Measurements from ENCODE around the gene KIRREL3.

Gene KIRREL3

DNA sequence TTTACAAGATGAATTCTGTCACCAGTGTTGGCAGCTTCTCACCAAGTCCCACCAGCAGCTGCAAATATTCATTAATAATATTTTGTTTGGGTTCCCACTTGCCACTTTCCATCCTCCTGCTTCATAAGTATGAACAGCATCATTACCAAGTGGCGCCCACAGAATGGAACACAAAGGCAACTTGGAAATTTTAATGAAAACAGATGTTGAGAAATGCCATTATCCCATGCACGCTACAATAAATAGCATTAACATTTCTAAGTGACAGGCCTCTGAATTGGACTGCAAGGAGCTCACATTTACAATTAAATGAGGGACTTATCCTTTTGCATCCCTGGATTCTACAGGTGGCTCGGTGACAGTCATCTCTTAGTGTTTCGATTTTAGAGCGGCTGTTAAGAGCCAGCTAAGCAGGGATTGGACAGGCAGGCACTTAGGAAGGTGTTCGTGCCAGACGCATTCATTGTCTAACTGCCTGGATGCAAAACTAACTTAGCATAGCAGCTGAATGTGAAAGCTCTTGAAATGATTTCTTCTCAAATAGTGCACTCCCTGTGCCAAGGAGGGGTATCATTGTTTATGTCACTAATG is 170.3 kb downstream of the KIRREL3 start:
- no peak for DNase-seq (ENCODE audit: low spot score)

DNA sequence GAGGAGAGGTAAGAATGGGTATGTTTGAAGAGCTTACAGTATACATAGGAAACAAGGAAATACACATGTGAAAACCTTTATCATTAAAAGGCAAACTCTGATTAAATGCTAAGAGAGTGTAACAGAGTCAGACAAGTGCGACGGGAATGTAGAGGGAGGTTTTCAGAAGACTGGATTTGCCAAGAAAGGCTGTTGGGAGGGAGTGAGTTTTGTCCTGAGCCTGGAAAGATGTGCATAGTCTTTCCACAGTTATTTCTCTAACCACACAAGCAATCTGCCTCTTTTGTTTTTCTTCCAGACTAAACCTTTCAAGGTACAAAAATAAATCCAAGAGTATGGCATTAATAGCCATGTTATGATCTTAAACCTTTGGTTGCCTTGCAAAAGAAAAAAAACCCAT is 170.9 kb downstream of the KIRREL3 start:
- no peak for DNase-seq (ENCODE audit: low spot score)

DNA sequence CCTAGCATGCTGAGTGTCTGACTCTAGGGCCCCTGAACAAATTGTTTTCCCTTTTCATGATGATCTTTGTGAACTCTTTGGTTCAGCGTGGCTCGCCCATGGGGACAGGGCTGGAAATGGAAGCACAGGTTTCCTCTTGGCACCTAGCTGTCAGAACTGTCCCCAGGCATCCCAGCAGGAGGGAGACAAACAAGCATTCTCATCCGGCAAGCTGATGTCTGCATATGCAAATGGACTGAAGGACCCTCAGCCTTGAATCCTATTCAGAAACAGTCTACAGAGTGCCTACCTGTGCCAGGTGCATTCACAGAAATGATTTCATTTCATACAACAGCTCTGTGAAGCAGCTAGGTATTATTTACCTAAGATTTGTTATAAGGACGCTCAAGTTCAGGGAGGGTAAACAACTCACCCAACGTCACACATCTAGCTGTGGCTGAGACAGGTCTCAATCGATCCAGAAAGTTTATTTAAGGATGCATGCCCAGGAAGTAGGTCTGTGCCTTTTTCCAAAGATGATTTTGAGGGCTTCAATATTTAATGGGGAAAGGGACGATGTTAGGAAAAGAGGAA is 176.4 kb downstream of the KIRREL3 start:
- no peak for DNase-seq (ENCODE audit: low spot score)

- no peak for DNase-seq (ENCODE audit: low spot score)
These were observed 177.3 kb downstream of the KIRREL3 start for GRCh38 chr11:126823274-126823673.

DNA sequence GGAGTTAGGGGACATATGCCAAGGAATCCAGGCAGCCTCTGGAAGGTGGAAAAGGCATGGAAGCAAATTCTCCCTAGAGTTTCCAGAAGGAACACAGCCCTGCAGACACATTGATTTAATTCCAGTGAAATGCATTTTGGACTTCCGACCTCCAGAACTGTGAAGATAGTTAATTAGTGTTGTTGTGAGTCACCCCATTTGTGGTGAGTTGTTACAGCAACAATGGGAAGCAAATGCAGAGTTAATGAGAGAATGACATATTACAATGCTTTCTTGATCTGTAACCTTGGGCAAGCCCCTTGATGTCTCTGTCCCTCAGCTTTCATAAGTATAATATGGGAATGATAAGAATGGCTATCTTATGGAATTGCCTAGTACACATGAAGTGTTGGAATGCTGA is 178.7 kb downstream of the KIRREL3 start:
- no peak for DNase-seq (ENCODE audit: low spot score)

DNA sequence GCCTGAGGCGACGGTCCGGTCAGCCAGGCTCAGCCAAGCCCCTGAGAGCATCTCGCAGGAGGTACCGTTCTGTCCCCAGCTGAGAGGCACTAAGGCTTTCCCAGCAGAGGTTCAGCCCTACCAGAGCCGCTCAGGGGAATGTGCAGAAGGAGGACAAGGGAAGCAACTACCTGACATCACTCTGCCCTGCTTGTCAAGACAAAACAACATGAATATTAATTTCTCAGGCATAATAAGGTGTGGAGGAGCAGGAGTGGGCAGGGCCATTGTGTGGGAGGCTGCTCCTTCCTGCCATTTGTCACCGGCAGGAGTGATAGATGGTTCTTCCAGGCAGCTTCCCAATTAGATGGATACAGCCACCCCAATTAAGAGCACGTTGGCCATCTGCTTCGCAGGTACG is 181.4 kb downstream of the KIRREL3 start:
- no peak for DNase-seq (ENCODE audit: low spot score)

GRCh38 chr11:126817523-126818450 is 182.8 kb downstream of the KIRREL3 start:
- DNase-seq (ENCODE audit: low spot score): no peak

DNA sequence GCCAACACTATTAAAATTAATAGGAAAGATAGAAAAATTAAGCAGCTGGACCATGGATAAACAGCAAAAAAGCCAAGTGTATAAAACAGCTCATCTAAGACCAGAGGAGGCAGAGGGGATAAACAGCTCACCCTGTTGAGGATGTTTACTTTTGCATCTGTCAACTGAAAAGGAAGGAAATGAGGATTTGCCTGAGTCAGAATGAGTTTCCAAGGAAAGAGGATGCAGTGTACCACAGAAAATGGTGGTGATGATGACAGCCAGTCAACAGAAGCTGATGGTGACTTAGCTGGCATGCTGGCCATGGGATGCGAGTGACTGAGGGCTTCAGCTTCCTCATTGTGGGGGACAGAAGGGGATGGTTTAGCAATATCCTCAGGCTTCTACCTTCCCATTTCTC is 183.5 kb downstream of the KIRREL3 start:
- no peak for DNase-seq (ENCODE audit: low spot score)

DNA sequence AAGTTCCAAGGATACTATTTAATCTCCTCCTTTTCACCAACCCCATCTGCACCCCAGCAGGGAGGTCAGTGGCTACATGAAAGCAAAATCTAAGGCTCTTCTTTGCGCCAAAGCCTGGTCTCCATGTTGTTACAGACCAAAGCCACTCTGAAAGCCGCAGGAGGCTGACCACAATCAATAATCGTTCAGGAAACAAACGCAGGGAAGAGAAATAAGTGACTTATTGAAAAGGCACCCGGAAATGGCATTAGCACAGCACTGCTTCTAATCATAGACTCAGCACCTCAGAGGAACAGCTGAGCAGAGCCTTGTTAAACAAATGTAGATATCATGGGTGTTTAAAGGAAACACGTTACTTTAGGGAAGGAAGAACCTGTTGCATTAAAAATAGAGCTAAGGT is 183.9 kb downstream of the KIRREL3 start:
- DNase-seq (ENCODE audit: low spot score): no peak

- no peak for DNase-seq (ENCODE audit: low spot score)
These were observed 185.5 kb downstream of the KIRREL3 start for GRCh38 chr11:126815111-126815510.

- no peak for DNase-seq (ENCODE audit: low spot score)
These were observed 189.8 kb downstream of the KIRREL3 start for GRCh38 chr11:126810776-126811175.

DNA sequence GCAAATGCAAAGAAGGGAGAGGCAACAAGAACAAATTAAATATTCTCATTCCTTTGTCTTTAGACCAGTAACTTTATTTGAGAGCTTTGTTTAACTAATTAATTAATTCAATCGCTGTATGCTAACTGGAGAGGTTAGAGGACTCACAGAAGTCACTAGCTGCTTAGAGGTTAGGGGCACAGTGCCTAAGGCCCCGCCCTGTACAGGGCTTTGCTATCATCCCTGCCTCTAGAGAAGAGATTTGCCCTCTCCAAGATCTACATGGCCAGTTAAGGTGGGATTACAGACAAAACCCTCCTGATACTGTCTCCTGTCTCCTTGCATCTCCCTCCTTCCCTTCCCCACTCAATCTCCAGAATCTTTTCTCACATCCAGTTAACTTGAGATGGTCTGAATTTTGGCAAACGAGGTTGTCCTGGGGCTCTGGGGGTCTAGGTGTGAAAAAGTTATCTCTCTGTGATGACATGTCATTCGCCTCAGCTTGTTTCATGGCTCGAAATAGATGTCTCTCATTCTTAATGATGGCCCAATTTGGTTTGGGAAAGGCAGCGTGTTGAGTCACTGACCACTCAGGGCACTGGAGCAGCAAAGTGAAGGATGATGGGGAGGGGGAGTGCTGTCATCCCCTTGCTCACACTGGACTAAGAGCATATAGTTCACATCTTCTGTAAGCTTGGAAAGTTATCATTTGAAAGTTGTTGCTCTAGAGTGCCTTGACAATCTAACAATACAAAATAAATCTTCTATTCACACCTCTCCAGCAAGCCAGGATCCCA is 190.9 kb downstream of the KIRREL3 start:
- DNase-seq (ENCODE audit: low spot score): no peak

DNA sequence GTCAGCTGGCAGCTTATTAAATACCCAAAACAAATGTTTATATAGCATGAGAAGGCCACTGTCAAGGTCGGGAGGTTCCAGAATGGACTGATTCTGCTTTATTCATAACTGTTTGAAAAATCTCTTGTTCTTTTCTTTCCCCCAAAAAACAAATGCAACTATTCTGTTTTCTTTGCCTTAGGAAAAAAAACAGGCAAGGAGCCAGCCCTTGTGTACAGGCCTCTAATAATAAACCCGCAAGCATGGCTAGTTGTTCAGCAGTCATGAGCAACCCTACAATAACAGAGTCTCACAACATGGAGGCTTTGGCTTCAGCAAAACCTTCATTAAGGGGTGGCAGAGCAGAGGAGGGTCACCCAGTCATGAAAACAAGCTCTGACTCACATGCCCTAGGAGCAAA is 191.7 kb downstream of the KIRREL3 start:
- no peak for DNase-seq (ENCODE audit: low spot score)

DNA sequence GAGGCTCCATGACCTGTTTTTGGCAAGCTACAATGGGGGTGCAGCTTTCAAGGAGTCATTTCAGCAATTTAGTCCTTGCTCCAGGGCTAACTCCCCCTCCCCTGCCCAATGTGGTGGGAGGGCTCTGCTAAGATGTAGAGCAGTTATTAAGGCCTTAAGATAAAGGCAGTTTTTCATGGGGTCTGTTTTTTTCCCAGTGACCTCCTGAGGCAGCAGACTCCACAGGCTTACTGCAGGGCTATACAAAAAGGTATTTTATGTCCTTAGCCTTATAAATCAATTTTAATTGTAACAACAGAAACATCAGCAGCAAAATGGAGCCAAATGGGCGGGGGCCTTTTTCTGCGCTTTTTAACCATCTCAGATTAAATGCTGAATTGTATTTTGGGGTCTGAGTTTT is 192.3 kb downstream of the KIRREL3 start:
- DNase-seq (ENCODE audit: low spot score): no peak

DNA sequence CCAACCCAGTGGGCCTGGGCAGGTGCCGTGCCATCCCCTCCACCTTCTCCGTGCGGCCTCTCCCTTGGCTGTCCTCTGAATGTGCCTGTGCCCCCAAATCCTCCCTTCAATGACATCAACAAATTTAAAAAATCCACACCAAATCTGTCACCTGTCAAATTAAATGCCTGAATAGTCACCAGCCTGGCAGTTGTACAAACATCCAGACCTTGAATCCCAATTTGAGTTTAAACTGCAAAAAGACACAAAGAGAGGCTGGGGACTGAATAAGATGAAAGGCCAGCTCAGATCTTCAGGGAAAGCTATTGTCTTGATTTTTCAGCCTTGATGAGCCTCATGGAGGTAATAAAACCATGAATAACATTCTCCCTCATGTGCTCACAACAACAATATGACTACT is 194.7 kb downstream of the KIRREL3 start:
- DNase-seq (ENCODE audit: low spot score): no peak

DNA sequence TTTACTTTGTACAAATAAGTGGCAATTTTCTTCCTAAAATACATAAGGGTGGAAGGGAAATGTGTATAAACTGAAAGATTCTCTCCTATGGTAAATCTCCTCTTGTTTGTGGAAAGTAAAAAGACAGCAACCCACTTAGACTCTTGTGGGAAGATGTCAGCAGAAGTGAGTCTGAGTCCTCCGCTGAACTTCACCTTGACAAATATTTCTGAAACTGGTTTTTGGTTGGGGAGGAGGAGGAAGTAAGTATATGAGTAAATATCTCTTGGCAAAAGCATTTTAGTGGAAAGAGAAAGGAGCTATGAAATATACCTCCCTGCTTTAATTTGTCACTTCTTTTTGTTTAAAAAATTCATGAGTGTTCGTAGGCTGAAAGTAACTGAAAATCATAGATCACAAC is 196.2 kb downstream of the KIRREL3 start:
- DNase-seq (ENCODE audit: low spot score): no peak

DNA sequence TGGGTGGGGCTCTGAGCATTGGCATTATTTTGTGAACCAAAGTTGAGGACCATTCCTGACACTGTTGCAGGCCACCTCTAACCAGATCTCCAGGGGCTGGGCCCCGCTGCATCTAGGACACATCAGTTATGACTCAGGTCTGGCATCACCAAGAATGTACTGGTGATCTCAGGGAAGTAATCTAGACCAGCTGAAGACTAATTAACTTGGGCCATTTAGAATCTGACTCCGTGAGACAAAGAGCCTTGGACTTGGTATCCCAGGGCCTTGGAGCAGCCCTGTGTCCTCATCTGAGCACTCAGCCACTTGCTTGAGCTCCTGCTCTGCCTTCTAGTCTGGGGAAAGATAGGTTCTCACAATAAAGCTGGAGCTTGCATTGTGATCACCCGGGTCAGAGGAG is 200.6 kb downstream of the KIRREL3 start:
- DNase-seq (ENCODE audit: low spot score): no peak

GRCh38 chr11:126797457-126798169 is 203.0 kb downstream of the KIRREL3 start:
- DNase-seq (ENCODE audit: low spot score): no peak

- DNase-seq (ENCODE audit: low spot score): no peak
These were observed 207.0 kb downstream of the KIRREL3 start for GRCh38 chr11:126793596-126793995.

DNA sequence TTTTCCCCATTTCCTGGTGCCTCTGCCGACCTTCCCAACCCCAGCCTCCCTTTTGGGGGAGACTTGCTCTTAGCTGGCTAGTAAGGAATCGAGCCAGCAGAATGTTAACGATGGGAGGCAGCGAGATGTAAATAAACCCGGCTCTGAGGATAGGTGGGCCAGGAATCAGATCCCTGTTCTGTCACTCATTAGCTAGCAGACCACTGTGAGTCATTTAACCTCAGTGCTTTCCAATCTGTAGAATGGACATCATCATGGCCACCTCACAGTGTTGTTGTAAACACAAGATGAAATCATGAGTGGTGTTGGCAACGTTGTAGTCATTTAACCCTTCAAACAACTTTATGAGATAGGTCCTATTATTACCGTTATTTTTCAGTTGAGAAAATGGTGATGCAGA is 208.6 kb downstream of the KIRREL3 start:
- no peak for DNase-seq (ENCODE audit: low spot score)

- DNase-seq (ENCODE audit: low spot score): no peak
These were observed 209.1 kb downstream of the KIRREL3 start for GRCh38 chr11:126791446-126791845.

- DNase-seq (ENCODE audit: low spot score): no peak
These were observed 210.0 kb downstream of the KIRREL3 start for GRCh38 chr11:126790550-126791081.
